SK-N-SH (cell line): ENCODE data around the gene MTCL1. TPM values are rescaled to one million over a fixed set of nuclear protein-coding genes. Genes with fewer than 3 reads are reported as not detected.

ENCODE experiments used
- CTCF ChIA-PET: fragments of 300-600, 350-600 bp; formaldehyde crosslinking; extraction: SDS; loops from one replicate; lab custom pipeline; 2021; lab: Yijun Ruan, JAX
- POLR2A ChIA-PET: fragments of 350-600 bp; sonication (Branson Sonifier 250); formaldehyde crosslinking; extraction: SDS; loops from one replicate; lab custom pipeline; 2020; ENCODE audit warnings: antibody characterized with exemption, inconsistent platforms; lab: Yijun Ruan, JAX
- DNase-seq: peaks from one replicate; pipeline ENCODE4 v3.0.0; 2012
- H2AFZ ChIP-seq: fragments of 200-600 bp; sonication (generic); 2 replicates; pipeline ENCODE4 v1.8.1; 2016; ENCODE audit warnings: antibody characterized with exemption, mild to moderate bottlenecking, low read depth
- H3F3A ChIP-seq: fragments of 200-600 bp; sonication (generic); replicated peaks from 2 replicates; pipeline ENCODE3; 2016; ENCODE audit warnings: antibody characterized with exemption, mild to moderate bottlenecking; ENCODE audit not compliant: insufficient read depth
- H3K27ac ChIP-seq, 2 experiments: fragments of 200-500 bp in 1 of 2; fragments of 200-600 bp in 1 of 2; sonication (Bioruptor generic) in 1 of 2; sonication (generic), shearing (Covaris generic) in 1 of 2; 2 replicates each; pipeline versions ENCODE4 v1.5.1 to v1.6.1; 2014 to 2016; ENCODE audit warnings: low read depth in 2 of 2, inconsistent platforms in 1 of 2, low read length in 1 of 2, mild to moderate bottlenecking in 1 of 2, mixed read lengths in 1 of 2
- H3K27me3 ChIP-seq: fragments of 200-600 bp; sonication (generic), shearing (Covaris generic); 2 replicates; pipeline ENCODE4 v1.6.1; 2016; ENCODE audit warnings: mixed run types; ENCODE audit not compliant: insufficient read depth
- H3K36me3 ChIP-seq, 2 experiments: fragments of 200-500 bp in 1 of 2; fragments of 200-600 bp in 1 of 2; sonication (Bioruptor generic) in 1 of 2; sonication (generic) in 1 of 2; replicated peaks in 1 of 2; 2 replicates each; pipeline versions ENCODE3 to v1.5.1; 2014 to 2016; ENCODE audit warnings: low read length in 1 of 2, mild to moderate bottlenecking in 1 of 2; ENCODE audit not compliant: insufficient read depth in 2 of 2, control insufficient read depth in 1 of 2
- H3K4me1 ChIP-seq, 2 experiments: fragments of 200-500 bp in 1 of 2; fragments of 200-600 bp in 1 of 2; sonication (Bioruptor generic) in 1 of 2; sonication (generic), shearing (Covaris generic) in 1 of 2; 2 replicates each; pipeline versions ENCODE4 v1.5.1 to v1.6.1; 2014 to 2016; ENCODE audit warnings: low read depth in 1 of 2, low read length in 1 of 2, mixed run types in 1 of 2; ENCODE audit not compliant: insufficient read depth in 2 of 2, control insufficient read depth in 1 of 2
- H3K4me2 ChIP-seq: fragments of 200-600 bp; sonication (generic), shearing (Covaris generic); 2 replicates; pipeline ENCODE4 v1.6.1; 2017; ENCODE audit warnings: mixed run types
- H3K4me3 ChIP-seq, 2 experiments: fragments of 200-500 bp in 1 of 2; fragments of 200-600 bp in 1 of 2; sonication (Bioruptor generic) in 1 of 2; sonication (generic), shearing (Covaris generic) in 1 of 2; 2 replicates each; pipeline versions ENCODE4 v1.5.1 to v1.8.1; 2014 to 2016; ENCODE audit warnings: low read depth in 2 of 2, inconsistent platforms in 1 of 2, low read length in 1 of 2, mild to moderate bottlenecking in 1 of 2, mixed read lengths in 1 of 2, moderate library complexity in 1 of 2
- H3K79me2 ChIP-seq: fragments of 200-600 bp; sonication (generic); 2 replicates; pipeline ENCODE4 v1.8.1; 2017; ENCODE audit warnings: mild to moderate bottlenecking; ENCODE audit not compliant: insufficient read depth
- H3K9ac ChIP-seq: fragments of 200-600 bp; sonication (generic); 2 replicates; pipeline ENCODE4 v1.6.1; 2017; ENCODE audit warnings: mixed run types
- H3K9me2 ChIP-seq: fragments of 200-600 bp; sonication (generic); 2 replicates; pipeline ENCODE4 v1.6.1; 2017; ENCODE audit warnings: mixed run types
- H3K9me3 ChIP-seq: fragments of 200-600 bp; sonication (generic); 2 replicates; pipeline ENCODE4 v1.6.1; 2017; ENCODE audit warnings: mixed run types, mild to moderate bottlenecking, moderate library complexity
- H4K20me1 ChIP-seq: fragments of 200-600 bp; sonication (generic); 2 replicates; pipeline ENCODE4 v1.6.1; 2017; ENCODE audit warnings: mild to moderate bottlenecking, mixed run types; ENCODE audit not compliant: insufficient read depth
- CHD2 ChIP-seq: fragments of 150-350 bp; IDR thresholded peaks from 2 replicates; pipeline ENCODE4 v1.6.1; 2018; ENCODE audit warnings: low read length; ENCODE audit not compliant: partially characterized antibody
- ELF1 ChIP-seq: IDR thresholded peaks from 2 replicates; pipeline ENCODE4 v1.4.0; 2012
- EP300 ChIP-seq, 2 experiments: IDR thresholded peaks; 2 replicates each; pipeline versions ENCODE4 v1.4.0 to v1.6.1; 2012; ENCODE audit warnings: borderline replicate concordance in 1 of 2, low read depth in 1 of 2, low read length in 1 of 2
- FOXM1 ChIP-seq: IDR thresholded peaks from 2 replicates; pipeline ENCODE4 v1.4.0; 2012; ENCODE audit warnings: low read depth, mild to moderate bottlenecking
- GABPA ChIP-seq: IDR thresholded peaks from 2 replicates; pipeline ENCODE4 v1.4.0; 2012; ENCODE audit warnings: low read depth, mild to moderate bottlenecking
- GATA2 ChIP-seq: sonication (generic); formaldehyde crosslinking; IDR thresholded peaks from 2 replicates; pipeline ENCODE4 v1.5.0; 2020; ENCODE audit warnings: mild to moderate bottlenecking, missing genetic modification reagents
- JUND ChIP-seq: IDR thresholded peaks from 2 replicates; pipeline ENCODE4 v1.4.0; 2012
- NFIC ChIP-seq: IDR thresholded peaks from 2 replicates; pipeline ENCODE4 v1.4.0; 2012; ENCODE audit warnings: borderline replicate concordance
- POLR2AphosphoS5 ChIP-seq: IDR thresholded peaks from 2 replicates; pipeline ENCODE4 v1.6.1; 2012; ENCODE audit warnings: low read depth, low read length
- RAD21 ChIP-seq: IDR thresholded peaks from 2 replicates; pipeline ENCODE4 v1.6.1; 2012; ENCODE audit warnings: mild to moderate bottlenecking, low read length
- RCOR1 ChIP-seq: fragments of 150-350 bp; IDR thresholded peaks from 2 replicates; pipeline ENCODE4 v1.6.1; 2017; ENCODE audit warnings: antibody characterized with exemption, low read length
- SIN3A ChIP-seq: IDR thresholded peaks from 2 replicates; pipeline ENCODE4 v1.6.1; 2012; ENCODE audit warnings: low read depth, mild to moderate bottlenecking, low read length, moderate library complexity, borderline replicate concordance
- TAF1 ChIP-seq: IDR thresholded peaks from 2 replicates; pipeline ENCODE4 v1.6.1; 2012; ENCODE audit warnings: low read depth, mild to moderate bottlenecking, low read length, moderate library complexity, borderline replicate concordance
- TCF12 ChIP-seq: IDR thresholded peaks from 2 replicates; pipeline ENCODE4 v1.4.0; 2012
- TEAD4 ChIP-seq: IDR thresholded peaks from 2 replicates; pipeline ENCODE4 v1.4.0; 2012; ENCODE audit warnings: mild to moderate bottlenecking, borderline replicate concordance; ENCODE audit not compliant: insufficient read depth
- WGBS: methylation state at CpG from one replicate; pipeline ENCODE4 v1.1.6; 2017; ENCODE audit warnings: low lambda C conversion rate; 5-methylcytosine and 5-hydroxymethylcytosine counted together
- polyA plus RNA-seq, 3 experiments: library from polyadenylated mRNA; depleted of rRNA; stranded (reverse); fragments of >200 nt; gene quantifications; 2 replicates each; pipeline ENCODE4 v1.2.3, GENCODE V29; 2012
- TF ChIP-seq, protein P1 (sequence below): fragments of 200-600 bp; sonication (generic); IDR thresholded peaks from 2 replicates; pipeline ENCODE4 v1.6.1; 2017; ENCODE audit warnings: antibody characterized with exemption, mild to moderate bottlenecking, moderate library complexity
- TF ChIP-seq, protein P2 (sequence below): IDR thresholded peaks from 2 replicates; pipeline ENCODE4; 2012

MTCL1 gene
- polyA plus RNA-seq, 1 of the 3 experiments (the other 2 are of a cell fraction), result 33.5 TPM

DNA sequence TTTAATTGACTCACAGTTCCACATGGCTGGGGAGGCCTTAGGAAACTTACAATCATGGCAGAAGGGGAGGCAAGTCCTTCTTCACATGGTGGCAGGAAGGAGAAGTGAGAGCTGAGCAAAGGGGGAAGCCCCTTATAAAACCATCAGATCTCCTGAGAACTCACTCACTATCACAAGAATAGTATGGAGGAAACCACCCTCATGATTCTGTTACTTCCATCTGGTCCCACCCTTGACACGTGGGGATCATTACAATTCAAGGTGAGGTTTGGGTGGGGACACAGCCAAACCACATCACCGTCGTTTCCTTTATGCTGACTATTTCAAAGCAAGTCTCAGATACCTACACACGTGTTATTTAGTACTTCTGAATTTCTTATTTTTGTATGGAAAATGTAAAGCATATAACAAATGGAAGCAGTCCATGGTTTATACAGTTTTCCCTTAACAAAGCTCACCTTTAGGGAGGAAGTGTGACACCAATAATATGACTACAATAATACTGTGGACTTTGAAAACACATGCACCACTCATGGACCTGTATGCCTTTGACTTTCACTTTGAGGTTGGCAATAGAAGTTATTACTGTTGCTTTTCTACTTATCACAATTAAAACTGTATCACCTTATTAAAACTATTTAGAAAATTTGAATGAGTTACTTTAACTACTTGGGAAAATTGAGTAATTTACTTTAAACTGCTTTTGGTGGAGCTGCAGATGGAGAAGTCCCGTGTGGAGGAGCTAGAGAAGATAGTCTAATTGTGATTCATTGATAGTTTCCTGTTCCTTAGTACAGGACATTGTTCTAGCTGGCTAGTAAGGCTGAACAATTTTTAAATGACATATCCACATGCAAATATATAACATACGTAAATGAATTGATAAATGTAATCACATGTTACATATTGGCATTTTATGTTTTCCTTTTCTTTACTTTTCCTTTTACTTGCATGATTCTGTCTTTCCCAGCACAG lies 37.3 kb downstream of the MTCL1 start (continued):
- TF ChIP-seq, protein P1, sequence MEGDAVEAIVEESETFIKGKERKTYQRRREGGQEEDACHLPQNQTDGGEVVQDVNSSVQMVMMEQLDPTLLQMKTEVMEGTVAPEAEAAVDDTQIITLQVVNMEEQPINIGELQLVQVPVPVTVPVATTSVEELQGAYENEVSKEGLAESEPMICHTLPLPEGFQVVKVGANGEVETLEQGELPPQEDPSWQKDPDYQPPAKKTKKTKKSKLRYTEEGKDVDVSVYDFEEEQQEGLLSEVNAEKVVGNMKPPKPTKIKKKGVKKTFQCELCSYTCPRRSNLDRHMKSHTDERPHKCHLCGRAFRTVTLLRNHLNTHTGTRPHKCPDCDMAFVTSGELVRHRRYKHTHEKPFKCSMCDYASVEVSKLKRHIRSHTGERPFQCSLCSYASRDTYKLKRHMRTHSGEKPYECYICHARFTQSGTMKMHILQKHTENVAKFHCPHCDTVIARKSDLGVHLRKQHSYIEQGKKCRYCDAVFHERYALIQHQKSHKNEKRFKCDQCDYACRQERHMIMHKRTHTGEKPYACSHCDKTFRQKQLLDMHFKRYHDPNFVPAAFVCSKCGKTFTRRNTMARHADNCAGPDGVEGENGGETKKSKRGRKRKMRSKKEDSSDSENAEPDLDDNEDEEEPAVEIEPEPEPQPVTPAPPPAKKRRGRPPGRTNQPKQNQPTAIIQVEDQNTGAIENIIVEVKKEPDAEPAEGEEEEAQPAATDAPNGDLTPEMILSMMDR, result no peak
- TF ChIP-seq, protein P2, sequence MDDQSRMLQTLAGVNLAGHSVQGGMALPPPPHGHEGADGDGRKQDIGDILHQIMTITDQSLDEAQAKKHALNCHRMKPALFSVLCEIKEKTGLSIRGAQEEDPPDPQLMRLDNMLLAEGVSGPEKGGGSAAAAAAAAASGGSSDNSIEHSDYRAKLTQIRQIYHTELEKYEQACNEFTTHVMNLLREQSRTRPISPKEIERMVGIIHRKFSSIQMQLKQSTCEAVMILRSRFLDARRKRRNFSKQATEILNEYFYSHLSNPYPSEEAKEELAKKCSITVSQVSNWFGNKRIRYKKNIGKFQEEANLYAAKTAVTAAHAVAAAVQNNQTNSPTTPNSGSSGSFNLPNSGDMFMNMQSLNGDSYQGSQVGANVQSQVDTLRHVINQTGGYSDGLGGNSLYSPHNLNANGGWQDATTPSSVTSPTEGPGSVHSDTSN, result no peak
- no peak for TF ChIP-seq TEAD4

DNA sequence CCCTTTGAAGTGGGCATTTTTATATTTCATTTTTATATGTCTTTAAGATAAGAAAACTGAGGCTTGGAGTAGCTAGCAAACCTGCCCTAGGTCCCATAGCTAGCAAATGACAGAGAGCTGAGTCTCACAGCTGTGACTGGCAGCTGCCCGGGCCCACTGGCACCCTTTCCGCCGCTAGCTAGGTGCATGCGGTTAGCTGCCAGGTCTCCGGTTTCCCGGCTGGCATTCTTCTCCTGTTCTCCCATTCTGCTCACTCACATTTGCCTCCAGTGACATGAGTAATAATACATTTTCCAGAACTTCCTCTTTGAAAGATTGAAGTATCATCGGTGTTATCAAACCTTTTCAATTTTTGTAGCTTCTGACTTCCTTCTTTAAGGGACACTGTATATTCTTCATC lies 38.7 kb downstream of the MTCL1 start:
- POLR2A ChIA-PET, result interaction anchor here (1.3 kb wide), 1 partner anchor 22 kb away, joined by 4 read pairs; no protein-coding TSS in a partner anchor

DNA sequence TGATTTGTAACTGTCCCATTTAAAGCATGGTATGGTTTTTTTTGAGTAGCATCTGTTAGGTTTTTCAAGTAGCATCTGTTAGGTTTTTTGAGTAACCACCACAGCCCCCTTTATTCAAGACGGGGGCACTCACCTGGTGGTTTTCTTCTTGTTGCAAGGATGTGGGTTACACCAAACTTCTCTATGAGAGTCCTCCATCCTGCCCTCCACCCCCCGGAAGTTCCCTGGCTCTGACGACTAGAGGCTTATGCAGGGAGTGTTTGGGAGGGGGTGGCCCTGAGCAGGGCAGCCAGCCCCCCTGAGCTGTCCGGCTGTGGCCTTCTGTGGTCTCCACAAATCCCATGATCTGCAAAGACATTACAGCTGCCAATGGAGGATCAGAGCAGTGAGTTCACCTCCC lies 39.3 kb downstream of the MTCL1 start:
- 93% methylated on average over 4 of the region's 4 CpGs for WGBS
- peak overlapping the region in 1 of 2 experiments; percentile 39; a peak in 1 of 4 replicates for H3K27ac ChIP-seq

More for the DNA sequence above, 38.7 kb downstream of the MTCL1 start:
- WGBS, result 75% methylated on average over 7 of the region's 7 CpGs
- H3K4me2 ChIP-seq, result 0 out of 2 replicates have a peak overlapping the region, but pooled peaks have one; percentile 11
- H3K27me3 ChIP-seq, result no peaks in the 10 kb centered on the region
- no peak overlapping the region for H3K9ac ChIP-seq
- TF ChIP-seq TCF12, result peak; percentile 49
- TF ChIP-seq JUND, result no peak
- TF ChIP-seq POLR2AphosphoS5, result no peak
- TF ChIP-seq FOXM1, result no peak
- no peak for TF ChIP-seq ELF1
- TF ChIP-seq RCOR1, result no peak
- TF ChIP-seq SIN3A, result no peak
- TF ChIP-seq, protein P2, result peak; percentile 40
- H3K36me3 ChIP-seq, result peaks cover 4 to 6% of the 10 kb centered on the region in 2 experiments
- DNase-seq, result no peak
- CTCF ChIA-PET, result no interaction called here
- H3F3A ChIP-seq, result peaks cover 5% of the 10 kb centered on the region
- no peaks in the 10 kb centered on the region for H3K9me3 ChIP-seq
- H3K79me2 ChIP-seq, result peaks cover 79% of the 10 kb centered on the region
- H3K9me2 ChIP-seq, result no peaks in the 10 kb centered on the region
- peaks cover 21 to 33% of the 10 kb centered on the region in 2 experiments for H3K4me1 ChIP-seq
- H4K20me1 ChIP-seq, result no peaks in the 10 kb centered on the region
- peak overlapping the region in 1 of 2 experiments; percentile 39; a peak in 2 of 4 replicates for H3K27ac ChIP-seq
- no peak overlapping the region for H3K4me3 ChIP-seq
- no peak overlapping the region for H2AFZ ChIP-seq

More for the DNA sequence above, 39.3 kb downstream of the MTCL1 start:
- no peaks in the 10 kb centered on the region for H3K9me2 ChIP-seq
- no peak overlapping the region for H3K4me3 ChIP-seq
- no peaks in the 10 kb centered on the region for H3K9me3 ChIP-seq
- H3K36me3 ChIP-seq, result peaks cover 4 to 8% of the 10 kb centered on the region in 2 experiments
- peaks cover 80% of the 10 kb centered on the region for H3K79me2 ChIP-seq
- POLR2A ChIA-PET, result no interaction called here
- no peak overlapping the region for H3K9ac ChIP-seq
- CTCF ChIA-PET, result no interaction called here
- no peaks in the 10 kb centered on the region for H3K27me3 ChIP-seq
- peaks cover 8% of the 10 kb centered on the region for H3F3A ChIP-seq
- H4K20me1 ChIP-seq, result no peaks in the 10 kb centered on the region
- no peak for TF ChIP-seq ELF1
- TF ChIP-seq GATA2, result no peak
- TF ChIP-seq CHD2, result no peak
- no peak for TF ChIP-seq JUND
- TF ChIP-seq RAD21, result no peak
- TF ChIP-seq GABPA, result no peak
- TF ChIP-seq TAF1, result no peak
- TF ChIP-seq RCOR1, result no peak
- TF ChIP-seq NFIC, result no peak
- TF ChIP-seq TEAD4, result no peak
- no peak for TF ChIP-seq TCF12
- TF ChIP-seq, protein P2, result no peak
- no peak for TF ChIP-seq EP300 (IDR thresholded peaks at IDR 0.05; ENCODE audit: borderline replicate concordance in 1 of 2, low read depth in 1 of 2, low read length in 1 of 2)
- no peak for TF ChIP-seq FOXM1
- H2AFZ ChIP-seq, result no peak overlapping the region
- DNase-seq, result no peak
- H3K4me2 ChIP-seq, result no peak overlapping the region
- peaks cover 22 to 33% of the 10 kb centered on the region in 2 experiments for H3K4me1 ChIP-seq
